GM12891 (cell line): ENCODE results near the gene SLC43A1.
A peak's percentile ranks its signal among the peaks of the same experiment; 100 is the strongest.
"Not testable (repeated sequence)": the region's sequence is repeated elsewhere in the genome, so short reads cannot be mapped to it uniquely, and the experiment has no call there.

ENCODE experiments used
- DNase-seq: peaks from one replicate; pipeline ENCODE4 v3.0.0; 2011; ENCODE audit warnings: low spot score; ENCODE audit not compliant: insufficient read length
- FAIRE-seq: peaks from 2 replicates; lab custom pipeline; 2011; peaks lifted over from hg19 to GRCh38; lab: Jason Lieb, UNC
- PAX5 ChIP-seq: IDR thresholded peaks from 2 replicates; pipeline ENCODE4 v1.6.1; 2011; ENCODE audit warnings: low read length, moderate library complexity, mild to moderate bottlenecking; ENCODE audit not compliant: insufficient read depth, severe bottlenecking
- POLR2A ChIP-seq: IDR thresholded peaks from 2 replicates; pipeline ENCODE4 v1.6.1; 2011; ENCODE audit warnings: low read depth, low read length, control low read depth
- POLR2AphosphoS5 ChIP-seq: IDR thresholded peaks from 2 replicates; pipeline ENCODE4 v1.6.1; 2011; ENCODE audit warnings: low read depth, low read length, control low read depth
- POU2F2 ChIP-seq: IDR thresholded peaks from 2 replicates; pipeline ENCODE4 v1.6.1; 2011; ENCODE audit warnings: low read depth, mild to moderate bottlenecking, control low read depth, low read length, moderate library complexity
- SPI1 ChIP-seq: IDR thresholded peaks from 2 replicates; pipeline ENCODE4 v1.6.1; 2011; ENCODE audit warnings: low read depth, low read length, control low read depth
- TAF1 ChIP-seq: IDR thresholded peaks from 2 replicates; pipeline ENCODE4 v1.6.1; 2011; ENCODE audit warnings: low read depth, low read length, control low read depth

Gene SLC43A1

GRCh38 chr11:57546869-57547475, 31.5 kb upstream of the SLC43A1 start:
- TF ChIP-seq SPI1 (no peak), POLR2A (no peak), PAX5 (no peak), POLR2AphosphoS5 (no peak), TAF1 (no peak), POU2F2 (no peak)
- DNase-seq (peak; percentile 70), FAIRE-seq (peak; percentile 72)

GRCh38 chr11:57546451-57546850, 30.9 kb upstream of the SLC43A1 start:
- TF ChIP-seq PAX5, result no peak
- no peak for TF ChIP-seq SPI1
- TF ChIP-seq POU2F2, result no peak
- DNase-seq (no peak), FAIRE-seq (no peak)

- TF ChIP-seq POLR2A (no peak), SPI1 (no peak), POU2F2 (no peak), TAF1 (no peak), PAX5 (no peak)
- FAIRE-seq (no peak), DNase-seq (no peak)
These were observed 30.4 kb upstream of the SLC43A1 start for GRCh38 chr11:57545883-57546282.

- DNase-seq (no peak), FAIRE-seq (no peak)
- TF ChIP-seq PAX5 (no peak), POLR2A (no peak), POU2F2 (no peak), SPI1 (no peak)
These were observed 29.1 kb upstream of the SLC43A1 start for GRCh38 chr11:57544566-57544965.

GRCh38 chr11:57543593-57543992, 28.1 kb upstream of the SLC43A1 start:
- no peak for TF ChIP-seq TAF1
- no peak for TF ChIP-seq PAX5
- no peak for TF ChIP-seq SPI1
- no peak for TF ChIP-seq POLR2AphosphoS5
- no peak for TF ChIP-seq POLR2A
- TF ChIP-seq POU2F2, result no peak
- no peak for FAIRE-seq
- no peak for DNase-seq

- no peak for TF ChIP-seq SPI1
- no peak for TF ChIP-seq POU2F2
- TF ChIP-seq PAX5, result no peak
- no peak for TF ChIP-seq TAF1
- no peak for TF ChIP-seq POLR2AphosphoS5
- no peak for TF ChIP-seq POLR2A
- DNase-seq (no peak), FAIRE-seq (no peak)
These were observed 27.1 kb upstream of the SLC43A1 start for GRCh38 chr11:57542582-57542981.

GRCh38 chr11:57541169-57541568, 25.7 kb upstream of the SLC43A1 start:
- FAIRE-seq, result no peak

GRCh38 chr11:57539342-57539741, 23.8 kb upstream of the SLC43A1 start:
- DNase-seq, result no peak

More at GRCh38 chr11:57541169-57541568, 25.7 kb upstream of the SLC43A1 start:
- DNase-seq, result no peak
- no peak for TF ChIP-seq PAX5
- TF ChIP-seq SPI1, result no peak
- no peak for TF ChIP-seq TAF1
- no peak for TF ChIP-seq POLR2AphosphoS5
- no peak for TF ChIP-seq POU2F2
- no peak for TF ChIP-seq POLR2A

GRCh38 chr11:57536947-57537619, 21.6 kb upstream of the SLC43A1 start, which contains the start of gene SMTNL1:
SMTNL1 (plus strand) TSS chr11:57537595; CDS start chr11:57542643, 5,048 bp downstream.
- FAIRE-seq (no peak), DNase-seq (no peak)
- TF ChIP-seq TAF1, result no peak

More at GRCh38 chr11:57539342-57539741, 23.8 kb upstream of the SLC43A1 start:
- TF ChIP-seq POU2F2 (no peak), POLR2AphosphoS5 (no peak), TAF1 (no peak), SPI1 (no peak), PAX5 (no peak), POLR2A (no peak)
- peak; percentile 9 for FAIRE-seq

- not testable (repeated sequence) for FAIRE-seq, DNase-seq
These were observed 18.9 kb upstream of the SLC43A1 start for GRCh38 chr11:57534449-57534848.
